ENCODE results near the gene NMT1. TPM values are rescaled to one million over a fixed set of nuclear protein-coding genes. Genes with fewer than 3 reads are reported as not detected.

Gene NMT1
- total and polyA plus RNA-seq, 4 donors: 37.7 to 120 (median 48.9) TPM

- TF ChIP-seq CTCF (IDR thresholded peaks at IDR 0.05; ENCODE audit: control extremely low read depth, extremely low read depth): peak; percentile 0
- Histone ChIP-seq H3K9ac (ENCODE audit: insufficient read depth in 1 of 2, low read length in 2 of 2) (no peak overlapping the region), H3K27me3 (ENCODE audit: control insufficient read depth in 3 of 3, insufficient read depth in 3 of 3, low read length in 2 of 3) (no peaks in the 10 kb centered on the region), H3K4me1 (ENCODE audit: control insufficient read depth in 5 of 5, insufficient read depth in 5 of 5, low read length in 5 of 5) (peaks cover 0 to 7% (median 5%) of the 10 kb centered on the region in 5 donors), H3K9me3 (ENCODE audit: control insufficient read depth in 4 of 4, insufficient read depth in 3 of 4, low read length in 3 of 4) (no peaks in the 10 kb centered on the region), H3K4me3 (no peak overlapping the region), H3K36me3 (ENCODE audit: control insufficient read depth in 4 of 4, insufficient read depth in 4 of 4, low read length in 4 of 4) (peaks cover 14 to 53% (median 44%) of the 10 kb centered on the region in 4 donors), H3K27ac (ENCODE audit: low read depth in 1 of 2, low read length in 1 of 2) (no peak overlapping the region)
- WGBS, 2 donors: 78 to 80% methylated on average over 3 of the region's 3 CpGs
- no peak for ATAC-seq (ENCODE audit: insufficient read depth, low FRiP score)
- DNase-seq: no peak
Observed at GRCh38 chr17:45096141-45096540, 35.0 kb downstream of the NMT1 start.

- H3K4me3 ChIP-seq: no peak overlapping the region
- peaks cover 14 to 53% (median 42%) of the 10 kb centered on the region in 4 donors for H3K36me3 ChIP-seq (ENCODE audit: control insufficient read depth in 4 of 4, insufficient read depth in 4 of 4, low read length in 4 of 4)
- 95 to 96% methylated on average over 11 of the region's 11 CpGs for WGBS, 2 donors
- no peaks in the 10 kb centered on the region for H3K9me3 ChIP-seq (ENCODE audit: control insufficient read depth in 4 of 4, insufficient read depth in 3 of 4, low read length in 3 of 4)
- DNase-seq (no peak), ATAC-seq (ENCODE audit: insufficient read depth, low FRiP score) (no peak)
- H3K27ac ChIP-seq (ENCODE audit: low read depth in 1 of 2, low read length in 1 of 2): no peak overlapping the region
- H3K9ac ChIP-seq (ENCODE audit: insufficient read depth in 1 of 2, low read length in 2 of 2): no peak overlapping the region
- no peaks in the 10 kb centered on the region for H3K27me3 ChIP-seq (ENCODE audit: control insufficient read depth in 3 of 3, insufficient read depth in 3 of 3, low read length in 2 of 3)
- H3K4me1 ChIP-seq (ENCODE audit: control insufficient read depth in 5 of 5, insufficient read depth in 5 of 5, low read length in 5 of 5): peaks cover 0 to 7% (median 5%) of the 10 kb centered on the region in 5 donors
- TF ChIP-seq CTCF (IDR thresholded peaks at IDR 0.05; ENCODE audit: control extremely low read depth, extremely low read depth): no peak
Observed at GRCh38 chr17:45096926-45097325, 35.8 kb downstream of the NMT1 start.

GRCh38 chr17:45098081-45098868 is 37.2 kb downstream of the NMT1 start:
- no peak overlapping the region for H3K4me3 ChIP-seq
- DNase-seq (no peak), ATAC-seq (ENCODE audit: insufficient read depth, low FRiP score) (no peak)
- TF ChIP-seq CTCF (IDR thresholded peaks at IDR 0.05; ENCODE audit: control extremely low read depth, extremely low read depth): no peak
- WGBS, 2 donors: 90 to 94% methylated on average over 13 of the region's 13 CpGs
- peaks cover 14 to 59% (median 49%) of the 10 kb centered on the region in 4 donors for H3K36me3 ChIP-seq (ENCODE audit: control insufficient read depth in 4 of 4, insufficient read depth in 4 of 4, low read length in 4 of 4)
- no peaks in the 10 kb centered on the region for H3K27me3 ChIP-seq (ENCODE audit: control insufficient read depth in 3 of 3, insufficient read depth in 3 of 3, low read length in 2 of 3)
- no peak overlapping the region for H3K27ac ChIP-seq (ENCODE audit: low read depth in 1 of 2, low read length in 1 of 2)
- no peaks in the 10 kb centered on the region for H3K9me3 ChIP-seq (ENCODE audit: control insufficient read depth in 4 of 4, insufficient read depth in 3 of 4, low read length in 3 of 4)
- peaks cover 0 to 7% (median 3%) of the 10 kb centered on the region in 5 donors for H3K4me1 ChIP-seq (ENCODE audit: control insufficient read depth in 5 of 5, insufficient read depth in 5 of 5, low read length in 5 of 5)
- no peak overlapping the region for H3K9ac ChIP-seq (ENCODE audit: insufficient read depth in 1 of 2, low read length in 2 of 2)

Data from lung (tissue), 12 donors.